Measurements from ENCODE around the gene NDUFB10.

The NDUFB10 gene

GRCh38 chr16:1997494-1998359, 38.4 kb downstream of the NDUFB10 start:
- Mint-ChIP-seq H3K4me1 (peaks cover 3% of the 10 kb centered on the region), H3K9me3 (no peaks in the 10 kb centered on the region), H3K4me3 (no peak overlapping the region), H3K27ac (no peak overlapping the region), H3K27me3 (ENCODE audit: low read depth, poor library complexity) (peaks cover 11% of the 10 kb centered on the region), H3K36me3 (ENCODE audit: low read depth) (peaks cover 28% of the 10 kb centered on the region)
- no peak for DNase-seq
- TF ChIP-seq CTCF (IDR thresholded peaks at IDR 0.05), result no peak

GRCh38 chr16:1998360-1998835, 39.1 kb downstream of the NDUFB10 start:
- Mint-ChIP-seq H3K4me3 (no peak overlapping the region), H3K27me3 (ENCODE audit: low read depth, poor library complexity) (peaks cover 7% of the 10 kb centered on the region), H3K36me3 (ENCODE audit: low read depth) (peaks cover 28% of the 10 kb centered on the region), H3K4me1 (peaks cover 3% of the 10 kb centered on the region), H3K9me3 (no peaks in the 10 kb centered on the region), H3K27ac (no peak overlapping the region)
- TF ChIP-seq CTCF (IDR thresholded peaks at IDR 0.05), result no peak
- DNase-seq, result no peak

GRCh38 chr16:1998852-1999801, 39.8 kb downstream of the NDUFB10 start:
- Mint-ChIP-seq H3K4me1 (peaks cover under 1% of the 10 kb centered on the region), H3K4me3 (no peak overlapping the region), H3K27me3 (ENCODE audit: low read depth, poor library complexity) (peaks cover 1% of the 10 kb centered on the region), H3K36me3 (ENCODE audit: low read depth) (peaks cover 28% of the 10 kb centered on the region), H3K27ac (no peak overlapping the region), H3K9me3 (no peaks in the 10 kb centered on the region)
- DNase-seq, result no peak
- no peak for TF ChIP-seq CTCF (IDR thresholded peaks at IDR 0.05)

- DNase-seq, result no peak
- Mint-ChIP-seq H3K4me3 (no peak overlapping the region), H3K36me3 (ENCODE audit: low read depth) (peaks cover 28% of the 10 kb centered on the region), H3K4me1 (peaks cover 9% of the 10 kb centered on the region), H3K27ac (no peak overlapping the region), H3K9me3 (no peaks in the 10 kb centered on the region), H3K27me3 (ENCODE audit: low read depth, poor library complexity) (no peaks in the 10 kb centered on the region)
- TF ChIP-seq CTCF (IDR thresholded peaks at IDR 0.05), result no peak
These were observed 40.7 kb downstream of the NDUFB10 start for GRCh38 chr16:1999866-2000514.

GRCh38 chr16:2001035-2001434, 41.7 kb downstream of the NDUFB10 start:
- Mint-ChIP-seq H3K27me3 (ENCODE audit: low read depth, poor library complexity) (no peaks in the 10 kb centered on the region), H3K4me1 (peaks cover 17% of the 10 kb centered on the region), H3K27ac (no peak overlapping the region), H3K4me3 (no peak overlapping the region), H3K36me3 (ENCODE audit: low read depth) (peaks cover 21% of the 10 kb centered on the region), H3K9me3 (no peaks in the 10 kb centered on the region)
- no peak for TF ChIP-seq CTCF (IDR thresholded peaks at IDR 0.05)
- DNase-seq, result no peak
